Mononuclear cell (primary cell): ENCODE measurements around the gene ABCC8. TPM values are rescaled to one million over a fixed set of nuclear protein-coding genes. Genes with fewer than 3 reads are reported as not detected.

Experiments used
- H3K27me3 ChIP-seq: 2 replicates; pipeline ENCODE4 v1.6.0; 2011; ENCODE audit warnings: low read length, control low read depth; ENCODE audit not compliant: insufficient read depth
- H3K4me1 ChIP-seq: 2 replicates; pipeline ENCODE4 v1.5.1; 2011; ENCODE audit warnings: mild to moderate bottlenecking, low read length, control low read depth; ENCODE audit not compliant: insufficient read depth
- H3K4me3 ChIP-seq: 2 replicates; pipeline ENCODE4 v1.5.1; 2011; ENCODE audit warnings: mild to moderate bottlenecking, low read length, moderate library complexity
- H3K9me3 ChIP-seq: 2 replicates; pipeline ENCODE4 v1.5.1; 2011; ENCODE audit warnings: low read depth, mild to moderate bottlenecking, control low read depth, low read length
- total RNA-seq: library from RNA; depleted of rRNA; stranded (reverse); fragments of >200 nt; gene quantifications from one replicate; pipeline ENCODE4 v1.2.3, GENCODE V29; 2012

Gene ABCC8
- total RNA-seq, 1 donor: under 0.01 TPM

DNA sequence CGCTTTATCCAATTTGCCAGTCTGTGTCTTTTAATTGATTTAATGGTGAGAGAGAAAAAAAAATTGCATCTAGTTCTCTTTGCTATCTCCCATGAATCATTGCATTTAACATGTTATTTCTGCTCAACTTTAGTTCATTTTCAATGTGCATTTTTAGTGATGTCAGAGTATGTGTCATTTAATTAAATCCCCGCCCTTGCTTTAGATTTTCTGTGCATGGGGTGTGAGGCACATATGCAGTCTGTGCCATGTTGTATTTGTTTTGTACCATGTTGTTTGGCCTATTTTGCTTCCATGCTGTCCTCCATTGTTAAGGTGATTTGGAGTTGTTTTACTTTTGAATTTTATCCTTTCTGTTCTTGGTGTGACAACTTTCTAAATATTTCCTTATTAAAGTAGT is 133.4 kb downstream of the ABCC8 start:
- Histone ChIP-seq H3K4me1 (no peaks in the 10 kb centered on the region), H3K9me3 (no peaks in the 10 kb centered on the region), H3K27me3 (no peaks in the 10 kb centered on the region), H3K4me3 (no peak overlapping the region)

Other genes with a start within 250 kb of the ABCC8 start
- gene NUCB2, start 200.1 kb downstream of the ABCC8 start, total RNA-seq: 69.1 TPM
- gene NCR3LG1, start 125.0 kb downstream of the ABCC8 start, total RNA-seq: 5.1 TPM
- 0.10 TPM for gene KCNJ11, start 88.2 kb downstream of the ABCC8 start, total RNA-seq
- gene USH1C, start 67.6 kb upstream of the ABCC8 start, total RNA-seq: not detected
- gene OTOG, start 70.4 kb upstream of the ABCC8 start, total RNA-seq: not detected
- gene MYOD1, start 242.7 kb upstream of the ABCC8 start, total RNA-seq: not detected